Epithelial cell of esophagus (primary cell): Measurements from ENCODE around the gene FRAS1.
"Not testable (repeated sequence)": the region's sequence is repeated elsewhere in the genome, so short reads cannot be mapped to it uniquely, and the experiment has no call there.

Experiments used
- DNase-seq: peaks from one replicate; pipeline ENCODE4 v3.0.0; 2010; ENCODE audit warnings: low read depth
- H3K4me3 ChIP-seq: 2 replicates; pipeline ENCODE4 v1.5.1; 2011; ENCODE audit warnings: mild to moderate bottlenecking, low read length, control low read depth
- CTCF ChIP-seq: IDR thresholded peaks from 2 replicates; pipeline ENCODE4 v1.5.1; 2011; ENCODE audit warnings: low read depth, mild to moderate bottlenecking, low read length, control low read depth, inconsistent platforms; ENCODE audit not compliant: insufficient read depth; ENCODE audit errors: missing control alignments

The FRAS1 gene

GRCh38 chr4:78200949-78201348 is 143.8 kb downstream of the FRAS1 start:
- no peak for DNase-seq
- H3K4me3 ChIP-seq = no peak overlapping the region
- no peak for TF ChIP-seq CTCF

- TF ChIP-seq CTCF = no peak
- no peak for DNase-seq
- H3K4me3 ChIP-seq = no peak overlapping the region
Measured at GRCh38 chr4:78204176-78204575, 147.1 kb downstream of the FRAS1 start.

GRCh38 chr4:78205591-78205990 is 148.5 kb downstream of the FRAS1 start:
- DNase-seq = no peak
- no peak for TF ChIP-seq CTCF
- H3K4me3 ChIP-seq = no peak overlapping the region

GRCh38 chr4:78207541-78207940 is 150.4 kb downstream of the FRAS1 start:
- DNase-seq = no peak
- no peak for TF ChIP-seq CTCF
- no peak overlapping the region for H3K4me3 ChIP-seq

GRCh38 chr4:78207951-78208350 is 150.8 kb downstream of the FRAS1 start:
- TF ChIP-seq CTCF = no peak
- no peak overlapping the region for H3K4me3 ChIP-seq
- DNase-seq = no peak

GRCh38 chr4:78208896-78209295 is 151.8 kb downstream of the FRAS1 start:
- not testable (repeated sequence) for H3K4me3 ChIP-seq, DNase-seq

GRCh38 chr4:78210694-78211410 is 153.7 kb downstream of the FRAS1 start:
- DNase-seq = no peak
- TF ChIP-seq CTCF = no peak
- H3K4me3 ChIP-seq = no peak overlapping the region

- peak; percentile 22 for DNase-seq
- no peak overlapping the region for H3K4me3 ChIP-seq
- no peak for TF ChIP-seq CTCF
Measured at GRCh38 chr4:78213218-78213617, 156.1 kb downstream of the FRAS1 start.
